ENCODE measurements around the gene AMER3. TPM values are rescaled to one million over a fixed set of nuclear protein-coding genes. Genes with fewer than 3 reads are reported as not detected.

Gene AMER3
- total RNA-seq, 4 donors from 2014 or later, result not detected

GRCh38 chr2:130791617-130791939 is 36.2 kb downstream of the AMER3 start:
- 16 to 51% methylated on average over 3 to 4 of the region's 4 CpGs for WGBS, 2 donors
- no peak overlapping the region for H3K27ac ChIP-seq
- TF ChIP-seq EP300 (IDR thresholded peaks at IDR 0.05) (no peak), CTCF (IDR thresholded peaks at IDR 0.05) (no peak), POLR2A (IDR thresholded peaks at IDR 0.05) (no peak)
- no peaks in the 10 kb centered on the region for H3K9me3 ChIP-seq
- no peak for DNase-seq (ENCODE audit: low spot score in 2 of 2)
- no peak overlapping the region for H3K4me3 ChIP-seq
- H3K27me3 ChIP-seq, result no peaks in the 10 kb centered on the region
- no peaks in the 10 kb centered on the region for H3K36me3 ChIP-seq
- no peaks in the 10 kb centered on the region for H3K4me1 ChIP-seq

- H3K27me3 ChIP-seq, result no peaks in the 10 kb centered on the region
- H3K27ac ChIP-seq, result no peak overlapping the region
- H3K36me3 ChIP-seq, result no peaks in the 10 kb centered on the region
- DNase-seq (ENCODE audit: low spot score in 2 of 2), result no peak
- H3K4me1 ChIP-seq, result peaks cover 0 to 18% (median 4%) of the 10 kb centered on the region in 4 donors
- H3K4me3 ChIP-seq, result no peak overlapping the region
- 36 to 44% methylated on average over 1 to 2 of the region's 2 CpGs for WGBS, 2 donors
- TF ChIP-seq EP300 (IDR thresholded peaks at IDR 0.05), result no peak
- no peak for TF ChIP-seq POLR2A (IDR thresholded peaks at IDR 0.05)
- no peaks in the 10 kb centered on the region for H3K9me3 ChIP-seq
Measured at GRCh38 chr2:130795431-130795830, 40.1 kb downstream of the AMER3 start.

GRCh38 chr2:130796290-130796689 is 41.0 kb downstream of the AMER3 start:
- no peak overlapping the region for H3K27ac ChIP-seq
- H3K4me1 ChIP-seq, result peaks cover 0 to 18% (median 4%) of the 10 kb centered on the region in 4 donors
- no peak overlapping the region for H3K4me3 ChIP-seq
- 69 to 73% methylated on average over 3 of the region's 3 CpGs for WGBS, 2 donors
- no peaks in the 10 kb centered on the region for H3K36me3 ChIP-seq
- no peak for DNase-seq (ENCODE audit: low spot score in 2 of 2)
- no peaks in the 10 kb centered on the region for H3K27me3 ChIP-seq
- H3K9me3 ChIP-seq, result no peaks in the 10 kb centered on the region
- TF ChIP-seq CTCF (IDR thresholded peaks at IDR 0.05), result no peak
- TF ChIP-seq POLR2A (IDR thresholded peaks at IDR 0.05), result no peak
- no peak for TF ChIP-seq EP300 (IDR thresholded peaks at IDR 0.05)

- WGBS, 2 donors, result 0 to 2% methylated on average over 22 to 51 of the region's 96 CpGs
- Histone ChIP-seq H3K4me1 (peaks cover 0 to 18% (median 4%) of the 10 kb centered on the region in 4 donors), H3K9me3 (no peaks in the 10 kb centered on the region), H3K4me3 (peak overlapping the region; percentile 72 to 91 (median 80)), H3K27me3 (no peaks in the 10 kb centered on the region), H3K27ac (peak overlapping the region; percentile 90 to 96 (median 95)), H3K36me3 (no peaks in the 10 kb centered on the region)
- TF ChIP-seq EP300 (IDR thresholded peaks at IDR 0.05) (peak in 1 of 2 donors; percentile 71), CTCF (IDR thresholded peaks at IDR 0.05) (peak; percentile 92 to 93 (median 93)), POLR2A (IDR thresholded peaks at IDR 0.05) (peak in 1 of 2 donors; percentile 49)
- peak; percentile 73 to 81 for DNase-seq (ENCODE audit: low spot score in 2 of 2)
Measured at GRCh38 chr2:130797493-130798435, 42.4 kb downstream of the AMER3 start.

- Histone ChIP-seq H3K27ac (peak overlapping the region; percentile 90 to 96 (median 95)), H3K4me1 (peaks cover 0 to 18% (median 4%) of the 10 kb centered on the region in 4 donors), H3K27me3 (no peaks in the 10 kb centered on the region), H3K9me3 (no peaks in the 10 kb centered on the region), H3K4me3 (peak overlapping the region; percentile 72 to 91 (median 80)), H3K36me3 (no peaks in the 10 kb centered on the region)
- WGBS, 2 donors, result 13 to 14% methylated on average over 25 to 28 of the region's 30 CpGs
- TF ChIP-seq POLR2A (IDR thresholded peaks at IDR 0.05) (no peak), EP300 (IDR thresholded peaks at IDR 0.05) (no peak), CTCF (IDR thresholded peaks at IDR 0.05) (no peak)
- DNase-seq (ENCODE audit: low spot score in 2 of 2), result peak in 1 of 2 donors; percentile 11
Measured at GRCh38 chr2:130798472-130799218, 43.3 kb downstream of the AMER3 start.
